LNCAP (cell line): ENCODE data around the gene FYTTD1.

Experiments
- TF ChIP-seq, protein P1 (sequence below): fragments of 450-650 bp; IDR thresholded peaks from 2 replicates; pipeline ENCODE4 v1.5.1; 2017; ENCODE audit warnings: mild to moderate bottlenecking

Gene FYTTD1

DNA sequence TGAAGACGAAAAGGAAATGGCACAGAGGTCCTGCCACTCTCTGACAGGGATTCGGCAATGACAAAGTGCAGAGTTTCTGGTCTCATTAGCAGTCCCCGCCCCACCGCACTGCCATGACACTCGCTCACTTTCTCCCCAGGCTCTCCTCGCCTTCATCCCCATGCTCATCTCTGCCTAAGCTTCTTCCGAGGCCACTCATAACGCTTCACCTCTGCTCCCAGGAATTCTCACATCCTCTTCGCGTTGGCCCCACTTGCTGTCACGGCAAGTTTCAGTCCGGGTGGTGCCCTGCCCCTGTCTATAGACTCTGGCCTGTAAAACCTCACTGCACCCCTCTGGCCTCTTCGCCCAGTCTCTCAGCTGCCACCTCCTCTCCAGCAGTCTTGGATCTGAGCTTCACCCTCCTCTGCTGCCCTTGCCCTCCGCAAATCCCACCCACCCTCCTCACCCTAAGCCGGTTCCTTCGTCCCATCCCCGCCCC is 13.6 kb upstream of the FYTTD1 start:
- TF ChIP-seq, protein P1, sequence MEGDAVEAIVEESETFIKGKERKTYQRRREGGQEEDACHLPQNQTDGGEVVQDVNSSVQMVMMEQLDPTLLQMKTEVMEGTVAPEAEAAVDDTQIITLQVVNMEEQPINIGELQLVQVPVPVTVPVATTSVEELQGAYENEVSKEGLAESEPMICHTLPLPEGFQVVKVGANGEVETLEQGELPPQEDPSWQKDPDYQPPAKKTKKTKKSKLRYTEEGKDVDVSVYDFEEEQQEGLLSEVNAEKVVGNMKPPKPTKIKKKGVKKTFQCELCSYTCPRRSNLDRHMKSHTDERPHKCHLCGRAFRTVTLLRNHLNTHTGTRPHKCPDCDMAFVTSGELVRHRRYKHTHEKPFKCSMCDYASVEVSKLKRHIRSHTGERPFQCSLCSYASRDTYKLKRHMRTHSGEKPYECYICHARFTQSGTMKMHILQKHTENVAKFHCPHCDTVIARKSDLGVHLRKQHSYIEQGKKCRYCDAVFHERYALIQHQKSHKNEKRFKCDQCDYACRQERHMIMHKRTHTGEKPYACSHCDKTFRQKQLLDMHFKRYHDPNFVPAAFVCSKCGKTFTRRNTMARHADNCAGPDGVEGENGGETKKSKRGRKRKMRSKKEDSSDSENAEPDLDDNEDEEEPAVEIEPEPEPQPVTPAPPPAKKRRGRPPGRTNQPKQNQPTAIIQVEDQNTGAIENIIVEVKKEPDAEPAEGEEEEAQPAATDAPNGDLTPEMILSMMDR: no peak

DNA sequence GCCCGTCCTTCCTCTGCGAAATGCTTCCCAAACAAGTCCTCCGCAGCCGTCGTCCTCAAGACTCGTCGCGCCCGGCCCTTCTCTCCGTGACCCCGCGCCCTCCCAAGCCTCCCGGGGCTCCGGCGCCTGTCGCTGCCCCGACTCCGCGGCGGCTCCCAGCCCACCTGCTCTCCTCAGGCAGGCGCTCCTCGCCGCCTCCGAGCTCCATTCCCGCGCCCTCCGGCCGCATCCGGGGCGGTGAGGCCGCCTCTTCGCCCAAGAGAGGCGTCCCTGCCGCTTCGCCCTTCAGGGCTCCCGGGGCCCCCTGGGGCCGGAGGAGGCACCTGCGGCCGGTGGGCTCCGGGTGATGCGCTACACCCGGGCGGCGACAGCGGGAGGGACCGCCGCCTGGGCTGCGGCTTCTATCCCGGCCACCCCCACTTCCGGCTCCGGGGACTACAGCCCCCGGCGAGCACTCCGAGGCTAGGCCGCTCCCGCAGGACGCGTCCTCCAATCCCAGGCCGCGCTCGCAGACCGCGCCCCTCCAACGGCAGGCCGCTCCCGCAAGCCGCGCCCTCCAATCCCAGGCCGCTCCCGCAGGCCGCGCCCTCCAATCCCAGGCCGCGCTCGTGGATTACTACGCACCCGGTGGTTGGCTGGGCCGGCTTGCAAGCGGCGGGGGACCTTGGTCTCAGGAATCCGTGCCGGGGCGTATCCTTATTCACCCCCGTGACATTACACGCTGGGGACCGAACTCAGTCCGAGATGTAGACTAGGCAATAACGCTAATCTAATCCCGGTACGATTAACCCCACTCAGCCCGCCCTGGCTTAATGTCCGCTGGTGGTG is 13.0 kb upstream of the FYTTD1 start, which contains the start of gene RUBCN:
Gene RUBCN (minus strand): TSS at position 414 of the 828 bp plus-strand sequence. CDS start 185 bp downstream, at position 229.
- TF ChIP-seq, protein P1: no peak

DNA sequence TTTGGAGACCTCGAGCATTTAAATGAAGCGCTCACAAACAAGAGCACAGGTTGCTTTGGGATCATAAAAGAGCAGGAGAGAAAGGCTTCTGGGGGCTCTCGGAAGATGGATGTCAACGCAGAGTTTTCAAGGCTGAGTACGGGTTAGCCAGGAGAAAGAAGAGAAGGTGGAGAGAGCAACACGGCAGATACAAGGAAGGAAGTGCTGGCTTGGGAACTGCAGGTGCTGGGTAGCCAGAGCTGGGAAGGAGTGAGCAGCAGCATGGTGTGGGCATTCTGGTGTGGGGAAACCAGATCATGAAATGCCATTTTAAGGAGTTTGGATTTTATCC is 12.4 kb upstream of the FYTTD1 start:
- TF ChIP-seq, protein P1: no peak

DNA sequence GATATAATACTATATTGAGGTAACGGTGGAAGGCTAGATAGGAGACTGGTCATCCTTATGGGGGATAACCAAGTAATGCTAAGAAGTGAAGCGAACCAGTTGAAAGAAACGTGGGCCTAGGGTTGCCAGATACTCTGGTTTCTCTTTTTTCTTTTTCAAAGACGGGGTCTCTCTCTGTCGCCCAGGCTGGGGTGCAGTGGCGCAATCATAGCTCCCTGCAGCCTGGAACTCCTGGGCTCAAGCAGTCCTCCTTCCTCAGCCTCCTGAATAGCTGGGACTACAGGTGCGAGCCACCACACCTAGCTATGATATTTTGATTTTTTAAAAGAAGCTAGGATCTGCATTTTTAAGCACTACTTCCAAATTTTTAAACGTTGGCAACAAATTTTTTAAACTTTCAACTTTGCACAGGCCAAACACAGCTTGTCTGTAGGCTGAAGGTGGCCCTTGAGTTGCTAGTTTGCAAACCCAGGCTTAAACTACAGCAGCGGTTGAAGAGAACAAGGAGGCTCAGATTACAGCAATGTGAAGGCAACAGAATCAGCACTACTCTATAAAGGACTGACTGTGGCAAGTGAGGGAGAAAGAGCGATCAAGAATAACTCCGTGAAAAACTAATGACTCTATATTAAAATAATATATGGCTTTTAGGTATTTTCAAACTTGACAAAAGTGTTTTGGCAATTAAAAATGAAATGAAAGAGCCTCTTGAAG is 11.8 kb upstream of the FYTTD1 start:
- TF ChIP-seq, protein P1: no peak

DNA sequence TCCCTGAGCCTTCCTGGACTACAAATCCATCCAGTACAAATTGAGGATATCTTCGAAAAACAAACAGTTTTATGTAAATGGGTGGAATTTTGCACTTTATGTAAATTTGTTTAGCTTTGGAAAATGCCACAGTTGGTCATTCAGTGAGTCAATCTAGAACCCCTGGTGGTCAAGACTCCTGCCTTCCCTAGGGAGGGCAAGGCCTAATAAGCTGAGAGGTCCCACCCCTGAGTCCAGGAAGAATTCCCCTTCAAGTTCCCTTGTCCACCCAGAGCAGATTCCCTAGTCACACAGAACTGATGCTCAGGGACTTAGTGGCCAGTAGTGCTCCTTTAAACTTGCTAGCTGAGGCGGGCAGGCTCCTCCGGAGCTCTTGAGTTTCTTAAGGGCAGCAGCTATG is 6.9 kb upstream of the FYTTD1 start:
- TF ChIP-seq, protein P1: no peak

DNA sequence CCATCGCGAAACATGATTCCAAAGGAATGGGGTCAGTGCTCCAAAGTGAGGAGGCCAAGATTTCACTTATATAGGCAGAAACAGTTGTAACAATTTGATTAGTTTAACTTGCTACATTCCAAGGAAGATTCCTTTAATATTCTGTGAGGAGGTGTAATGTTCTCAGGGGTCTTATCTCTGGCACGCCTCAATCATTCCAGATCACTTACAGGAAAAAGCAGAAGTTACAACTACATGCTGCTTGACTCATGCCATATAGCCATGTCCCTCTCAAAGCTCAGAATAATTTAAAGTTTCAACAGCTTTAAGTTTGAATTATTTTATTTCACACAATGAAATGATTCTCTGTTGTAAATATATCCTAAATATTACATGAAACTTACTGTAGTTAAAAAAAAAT is 3.5 kb upstream of the FYTTD1 start:
- TF ChIP-seq, protein P1: no peak

DNA sequence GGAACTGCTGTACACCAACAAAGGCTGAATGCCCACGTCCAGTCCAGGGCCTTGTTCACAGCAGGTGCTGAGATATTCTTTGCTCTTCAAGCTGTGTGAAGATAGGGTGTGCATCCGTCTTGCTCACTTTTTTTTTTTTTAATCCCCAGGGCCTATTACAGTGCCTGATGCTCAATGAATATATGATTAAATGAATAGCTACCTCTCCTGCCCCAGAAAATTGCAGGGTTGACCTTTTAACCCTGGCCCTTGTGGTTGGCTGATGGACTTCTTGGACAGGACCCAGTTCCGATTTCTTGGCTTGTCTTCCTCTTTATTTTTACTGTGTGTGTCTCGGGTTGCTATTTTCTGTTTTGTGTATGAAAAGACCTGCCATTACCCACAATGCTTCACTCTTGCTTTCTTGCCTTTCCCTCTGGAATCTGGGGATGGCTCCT is 2.9 kb upstream of the FYTTD1 start:
- TF ChIP-seq, protein P1: no peak
